ENCODE measurements around the gene ZNF536. TPM values are rescaled to one million over a fixed set of nuclear protein-coding genes. Genes with fewer than 3 reads are reported as not detected.

Gene ZNF536
- total and polyA plus RNA-seq, 2 donors (not counting 1 experiment from before 2014, with no cell fraction given): not detected

- ATAC-seq (ENCODE audit: low read depth) (no peak), DNase-seq (no peak)
These were observed 29.3 kb upstream of the ZNF536 start for GRCh38 chr19:30342901-30343300.

More at GRCh38 chr19:30342901-30343300, 29.3 kb upstream of the ZNF536 start:
- Histone ChIP-seq H4K20me1 (ENCODE audit: control insufficient read depth, insufficient read depth, low read length, poor library complexity, severe bottlenecking) (no peaks in the 10 kb centered on the region), H3K9me3 (ENCODE audit: control extremely low read depth in 1 of 3, control insufficient read depth in 2 of 3, insufficient read depth in 1 of 3, low read length in 2 of 3) (peaks cover 0 to 22% (median 0%) of the 10 kb centered on the region in 3 donors), H3K4me1 (ENCODE audit: control insufficient read depth in 2 of 2, insufficient read depth in 2 of 2, low read length in 2 of 2) (no peaks in the 10 kb centered on the region), H3K9ac (ENCODE audit: low read length) (no peak overlapping the region), H3K27ac (ENCODE audit: low read length in 2 of 2) (no peak overlapping the region), H3K79me2 (ENCODE audit: control insufficient read depth, insufficient read depth, low read length) (no peaks in the 10 kb centered on the region), H3K27me3 (replicated peaks in 1 of 4; ENCODE audit: control extremely low read depth in 1 of 4, control insufficient read depth in 3 of 4, insufficient read depth in 4 of 4, low read length in 3 of 4) (no peaks in the 10 kb centered on the region), H3K36me3 (replicated peaks in 1 of 2; ENCODE audit: control extremely low read depth in 1 of 2, control insufficient read depth in 1 of 2, extremely low read depth in 1 of 2, insufficient read depth in 2 of 2, low read length in 1 of 2) (no peaks in the 10 kb centered on the region), H2AFZ (ENCODE audit: insufficient read depth, low read depth, low read length, poor library complexity, severe bottlenecking) (no peak overlapping the region), H3K4me3 (ENCODE audit: control extremely low read depth in 1 of 5, extremely low read depth in 1 of 5, insufficient read depth in 1 of 5, low read depth in 2 of 5, low read length in 4 of 5) (no peak overlapping the region), H3K4me2 (replicated peaks; ENCODE audit: low read depth, low read length, poor library complexity, severe bottlenecking) (no peak overlapping the region)
- CTCF ChIA-PET: no interaction called here
- H3K27ac Mint-ChIP-seq: no peak overlapping the region
- intact Hi-C loops (cut with micrococcal nuclease): no loop called here
- no peaks in the 10 kb centered on the region for H3K4me1 Mint-ChIP-seq
- no peaks in the 10 kb centered on the region for H3K27me3 Mint-ChIP-seq
- POLR2A ChIA-PET: no interaction called here
- 100% methylated on average over 3 of the region's 3 CpGs for WGBS (ENCODE audit: insufficient coverage)
- TF ChIP-seq EZH2 (IDR thresholded peaks at IDR 0.05; ENCODE audit: borderline replicate concordance, insufficient read depth, low read depth, low read length, poor library complexity, severe bottlenecking) (no peak), CTCF (IDR thresholded peaks at IDR 0.05) (no peak)
- no peak overlapping the region for H3K4me3 Mint-ChIP-seq
- no peaks in the 10 kb centered on the region for H3K9me3 Mint-ChIP-seq (ENCODE audit: insufficient read depth)

Data from B cell (primary cell).